ENCODE data around the gene U2AF2. TPM values are rescaled to one million over a fixed set of nuclear protein-coding genes. Genes with fewer than 3 reads are reported as not detected.

The U2AF2 gene
- total RNA-seq, 1 donor from 2014 or later, result 219 TPM

DNA sequence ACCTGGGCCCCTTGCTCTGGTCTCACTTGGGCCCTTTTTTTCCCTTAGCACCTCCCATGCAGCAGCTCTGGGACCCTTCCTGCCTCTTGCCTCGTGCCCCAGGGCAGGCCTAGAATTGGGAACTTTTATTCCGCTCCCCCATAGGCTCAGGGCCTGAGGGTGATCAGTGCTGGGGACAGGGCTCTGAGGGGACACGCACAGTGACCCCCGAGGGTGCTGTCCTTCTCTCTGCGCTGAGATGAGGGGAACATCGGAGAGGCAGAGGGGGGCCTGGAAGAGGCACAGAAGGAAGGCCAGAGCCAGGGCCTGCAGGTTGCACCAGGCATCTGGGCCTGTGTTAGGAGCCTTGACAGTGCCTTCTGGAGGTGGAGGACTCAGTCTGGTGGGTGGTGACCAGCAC lies 30.9 kb downstream of the U2AF2 start:
- no peaks in the 10 kb centered on the region for H3K9me3 Mint-ChIP-seq (ENCODE audit: unreplicated experiment)
- TF ChIP-seq, protein P1, sequence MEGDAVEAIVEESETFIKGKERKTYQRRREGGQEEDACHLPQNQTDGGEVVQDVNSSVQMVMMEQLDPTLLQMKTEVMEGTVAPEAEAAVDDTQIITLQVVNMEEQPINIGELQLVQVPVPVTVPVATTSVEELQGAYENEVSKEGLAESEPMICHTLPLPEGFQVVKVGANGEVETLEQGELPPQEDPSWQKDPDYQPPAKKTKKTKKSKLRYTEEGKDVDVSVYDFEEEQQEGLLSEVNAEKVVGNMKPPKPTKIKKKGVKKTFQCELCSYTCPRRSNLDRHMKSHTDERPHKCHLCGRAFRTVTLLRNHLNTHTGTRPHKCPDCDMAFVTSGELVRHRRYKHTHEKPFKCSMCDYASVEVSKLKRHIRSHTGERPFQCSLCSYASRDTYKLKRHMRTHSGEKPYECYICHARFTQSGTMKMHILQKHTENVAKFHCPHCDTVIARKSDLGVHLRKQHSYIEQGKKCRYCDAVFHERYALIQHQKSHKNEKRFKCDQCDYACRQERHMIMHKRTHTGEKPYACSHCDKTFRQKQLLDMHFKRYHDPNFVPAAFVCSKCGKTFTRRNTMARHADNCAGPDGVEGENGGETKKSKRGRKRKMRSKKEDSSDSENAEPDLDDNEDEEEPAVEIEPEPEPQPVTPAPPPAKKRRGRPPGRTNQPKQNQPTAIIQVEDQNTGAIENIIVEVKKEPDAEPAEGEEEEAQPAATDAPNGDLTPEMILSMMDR (IDR thresholded peaks at IDR 0.05; ENCODE audit: unreplicated experiment), result no peak
- H3K36me3 Mint-ChIP-seq (ENCODE audit: low read depth, unreplicated experiment), result peaks cover 27% of the 10 kb centered on the region

DNA sequence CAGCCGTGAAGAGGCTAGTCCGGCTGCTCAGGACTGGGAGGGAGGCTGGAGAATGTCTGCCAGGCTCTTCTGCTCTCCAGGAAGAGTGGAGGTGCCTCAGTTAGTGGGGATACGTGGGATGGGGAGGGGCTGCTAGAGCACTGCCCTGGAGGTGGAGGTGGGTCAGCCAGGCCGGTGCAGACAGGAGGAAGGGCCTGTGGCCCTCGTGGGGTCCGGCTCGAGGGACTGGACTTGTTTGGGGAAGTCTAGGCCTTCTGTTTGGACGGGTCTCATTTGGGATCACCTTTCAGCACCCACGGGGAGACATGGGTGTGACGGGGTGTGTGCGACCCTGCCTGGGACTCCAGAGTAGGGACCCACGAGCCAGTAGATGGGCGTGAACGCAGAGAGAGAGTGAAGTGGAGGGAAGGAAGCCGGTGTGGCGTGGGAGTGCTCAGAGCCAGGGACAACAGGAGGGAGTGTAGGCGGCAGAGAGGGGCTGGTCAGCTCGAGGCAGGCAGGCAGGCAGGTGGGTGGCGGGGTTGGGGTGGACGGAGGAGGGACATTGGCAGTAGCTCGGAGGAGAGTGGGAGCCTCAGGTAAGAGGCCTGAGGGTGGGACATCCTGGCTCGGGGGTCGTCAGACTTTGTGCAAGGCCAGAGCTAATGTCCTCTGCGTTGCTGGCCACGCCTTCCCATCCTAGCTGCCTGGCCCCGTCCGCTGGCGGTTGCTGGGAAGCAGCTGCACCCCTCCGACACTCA lies 31.6 kb downstream of the U2AF2 start:
- Mint-ChIP-seq H3K36me3 (ENCODE audit: low read depth, unreplicated experiment) (peaks cover 32% of the 10 kb centered on the region), H3K9me3 (ENCODE audit: unreplicated experiment) (no peaks in the 10 kb centered on the region), H3K27ac (ENCODE audit: unreplicated experiment) (peak overlapping the region; percentile 18), H3K27me3 (ENCODE audit: unreplicated experiment) (peaks cover 6% of the 10 kb centered on the region), H3K4me3 (ENCODE audit: unreplicated experiment) (peak overlapping the region; percentile 15), H3K4me1 (ENCODE audit: unreplicated experiment) (peaks cover 2% of the 10 kb centered on the region)
- TF ChIP-seq, protein P1 (IDR thresholded peaks at IDR 0.05; ENCODE audit: unreplicated experiment), result no peak
- no peak for DNase-seq (ENCODE audit: low spot score)

More for the DNA sequence above, 30.9 kb downstream of the U2AF2 start:
- Mint-ChIP-seq H3K27ac (ENCODE audit: unreplicated experiment) (peak overlapping the region; percentile 18), H3K4me1 (ENCODE audit: unreplicated experiment) (peaks cover 3% of the 10 kb centered on the region), H3K4me3 (ENCODE audit: unreplicated experiment) (no peak overlapping the region), H3K27me3 (ENCODE audit: unreplicated experiment) (peaks cover 6% of the 10 kb centered on the region)
- no peak for DNase-seq (ENCODE audit: low spot score)

DNA sequence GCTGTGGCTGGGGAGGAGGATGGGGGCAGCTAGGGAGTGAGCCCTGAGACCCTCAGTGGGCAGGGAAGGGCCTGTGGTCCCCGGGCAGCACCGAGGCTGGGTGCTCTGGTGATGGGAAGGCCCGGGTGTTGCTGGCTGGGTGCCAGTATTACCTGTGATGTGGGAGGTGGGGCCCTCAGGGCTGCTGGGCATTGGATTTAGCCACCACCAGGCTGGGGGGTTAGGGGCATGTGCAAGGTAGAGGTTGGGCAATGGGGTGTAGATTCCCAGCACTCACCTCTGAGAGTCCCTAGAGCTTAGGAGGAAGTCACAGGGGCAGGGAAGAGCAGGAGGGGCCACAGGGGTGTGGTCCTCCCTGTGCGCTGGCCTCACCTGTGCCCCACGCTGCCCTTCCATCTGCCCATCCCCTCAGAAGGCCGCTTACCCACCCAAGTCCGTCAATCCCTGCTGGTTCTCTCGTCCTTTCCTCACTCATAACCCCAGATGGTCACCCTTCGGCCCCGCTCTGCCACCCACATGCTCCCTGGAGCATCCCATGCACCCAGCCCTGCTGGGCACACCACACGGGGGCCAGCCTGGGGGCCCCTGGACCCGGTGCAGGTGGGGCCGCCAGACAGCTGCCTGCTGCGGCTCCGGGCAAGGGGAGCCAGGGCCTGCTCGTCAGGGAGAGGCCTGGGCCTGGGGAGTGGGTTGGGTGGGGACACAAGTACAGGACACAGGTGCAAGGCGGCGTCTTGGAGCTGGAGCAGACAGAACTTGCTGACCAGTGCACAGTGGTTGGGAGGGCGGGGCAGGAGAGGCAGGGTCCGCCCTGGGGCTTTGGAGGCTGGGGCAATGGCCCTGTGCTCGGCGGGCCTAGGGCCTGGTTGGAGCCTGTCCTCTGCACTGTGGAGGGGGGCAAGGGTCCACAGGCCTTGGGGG lies 32.7 kb downstream of the U2AF2 start:
- Mint-ChIP-seq H3K27ac (ENCODE audit: unreplicated experiment) (no peak overlapping the region), H3K27me3 (ENCODE audit: unreplicated experiment) (peaks cover 6% of the 10 kb centered on the region), H3K4me1 (ENCODE audit: unreplicated experiment) (peaks cover 2% of the 10 kb centered on the region), H3K4me3 (ENCODE audit: unreplicated experiment) (peak overlapping the region; percentile 15), H3K36me3 (ENCODE audit: low read depth, unreplicated experiment) (peaks cover 32% of the 10 kb centered on the region), H3K9me3 (ENCODE audit: unreplicated experiment) (no peaks in the 10 kb centered on the region)
- no peak for DNase-seq (ENCODE audit: low spot score)
- TF ChIP-seq, protein P1 (IDR thresholded peaks at IDR 0.05; ENCODE audit: unreplicated experiment), result no peak

DNA sequence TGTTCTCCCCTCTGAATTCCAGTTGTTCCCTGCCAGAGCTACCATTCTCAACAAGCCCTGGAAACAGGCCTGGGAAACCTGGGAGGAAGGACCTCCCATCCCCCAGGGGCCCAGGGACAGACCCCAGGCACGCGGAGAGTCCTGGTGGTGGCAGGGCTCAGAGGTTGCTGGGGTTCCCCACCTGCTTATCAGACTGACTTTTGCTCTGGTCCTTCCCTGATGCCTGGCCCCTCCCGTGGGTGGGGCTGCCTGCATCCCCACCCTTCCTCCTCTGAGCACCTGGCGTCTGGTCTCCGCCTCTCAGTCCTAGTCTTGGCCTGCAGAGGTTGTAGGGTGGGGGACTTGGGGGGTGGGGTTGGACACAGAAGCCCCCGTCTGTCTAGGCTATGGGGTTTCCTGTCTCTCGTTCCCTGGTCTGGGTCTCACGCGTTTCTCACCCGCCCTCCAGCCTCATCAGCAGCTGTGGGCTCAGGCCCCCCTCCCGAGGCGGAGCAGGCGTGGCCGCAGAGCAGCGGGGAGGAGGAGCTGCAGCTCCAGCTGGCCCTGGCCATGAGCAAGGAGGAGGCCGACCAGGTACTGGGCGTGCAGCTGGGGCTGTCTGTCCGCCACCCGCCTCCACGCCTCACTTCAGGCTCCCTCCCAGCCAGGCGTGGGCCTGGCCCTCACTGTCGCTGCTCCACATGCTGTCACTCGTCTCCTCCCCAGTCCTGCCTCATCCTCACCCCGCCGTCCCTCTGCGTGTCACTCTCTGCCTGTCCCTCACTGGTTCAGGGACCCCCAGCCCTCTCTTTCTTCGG lies 33.8 kb downstream of the U2AF2 start:
- H3K4me1 Mint-ChIP-seq (ENCODE audit: unreplicated experiment), result peaks cover 2% of the 10 kb centered on the region
- peaks cover 34% of the 10 kb centered on the region for H3K36me3 Mint-ChIP-seq (ENCODE audit: low read depth, unreplicated experiment)
- H3K9me3 Mint-ChIP-seq (ENCODE audit: unreplicated experiment), result no peaks in the 10 kb centered on the region
- peaks cover 6% of the 10 kb centered on the region for H3K27me3 Mint-ChIP-seq (ENCODE audit: unreplicated experiment)
- TF ChIP-seq, protein P1 (IDR thresholded peaks at IDR 0.05; ENCODE audit: unreplicated experiment), result no peak
- no peak overlapping the region for H3K27ac Mint-ChIP-seq (ENCODE audit: unreplicated experiment)
- H3K4me3 Mint-ChIP-seq (ENCODE audit: unreplicated experiment), result no peak overlapping the region
- no peak for DNase-seq (ENCODE audit: low spot score)
